ENCODE data around the gene PRMT1. TPM values are rescaled to one million over a fixed set of nuclear protein-coding genes. Genes with fewer than 3 reads are reported as not detected.
A peak's percentile ranks its signal among the peaks of the same experiment; 100 is the strongest.

The PRMT1 gene
- total and polyA plus RNA-seq, 2 donors from 2014 or later, result 119 to 131 TPM

DNA sequence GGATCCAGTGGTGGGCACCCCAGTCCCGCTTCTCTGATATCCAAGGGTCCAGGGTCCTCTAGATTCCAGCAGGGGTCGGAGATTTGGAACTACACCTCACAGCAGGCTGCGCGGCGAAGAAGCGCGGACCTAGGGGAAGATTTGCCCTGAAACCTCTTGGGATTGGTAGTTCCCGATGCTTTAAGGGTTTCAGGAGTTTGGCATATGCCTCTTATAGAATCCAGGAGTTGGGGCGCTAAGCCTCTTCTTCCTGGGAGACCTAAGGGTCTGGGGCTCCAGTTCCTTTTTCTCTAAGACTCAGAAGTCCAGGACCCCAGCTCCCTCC is 11.0 kb upstream of the PRMT1 start:
- Histone ChIP-seq H3K4me1 (ENCODE audit: control insufficient read depth in 2 of 3, insufficient read depth in 2 of 3, low read depth in 1 of 3, low read length in 3 of 3) (peaks cover 0 to 13% (median 11%) of the 10 kb centered on the region in 3 donors), H3K27me3 (ENCODE audit: control insufficient read depth, insufficient read depth, low read length) (no peaks in the 10 kb centered on the region), H3K4me3 (ENCODE audit: low read length in 3 of 3) (peak overlapping the region; percentile 65 to 98 (median 86)), H3K27ac (ENCODE audit: low read depth in 2 of 2, low read length in 2 of 2) (peak overlapping the region in 1 of 2 donors; percentile 88), H3K36me3 (ENCODE audit: control insufficient read depth in 2 of 3, insufficient read depth in 3 of 3, low read length in 3 of 3) (peaks cover 0 to 15% (median 2%) of the 10 kb centered on the region in 3 donors), H3K9ac (ENCODE audit: low read length in 3 of 3) (peak overlapping the region; percentile 37 to 60 (median 50)), H3K9me3 (ENCODE audit: control insufficient read depth in 2 of 3, insufficient read depth in 1 of 3, low read length in 3 of 3) (no peaks in the 10 kb centered on the region)
- DNase-seq (no peak), FAIRE-seq (no peak)
- TF ChIP-seq, protein P1, sequence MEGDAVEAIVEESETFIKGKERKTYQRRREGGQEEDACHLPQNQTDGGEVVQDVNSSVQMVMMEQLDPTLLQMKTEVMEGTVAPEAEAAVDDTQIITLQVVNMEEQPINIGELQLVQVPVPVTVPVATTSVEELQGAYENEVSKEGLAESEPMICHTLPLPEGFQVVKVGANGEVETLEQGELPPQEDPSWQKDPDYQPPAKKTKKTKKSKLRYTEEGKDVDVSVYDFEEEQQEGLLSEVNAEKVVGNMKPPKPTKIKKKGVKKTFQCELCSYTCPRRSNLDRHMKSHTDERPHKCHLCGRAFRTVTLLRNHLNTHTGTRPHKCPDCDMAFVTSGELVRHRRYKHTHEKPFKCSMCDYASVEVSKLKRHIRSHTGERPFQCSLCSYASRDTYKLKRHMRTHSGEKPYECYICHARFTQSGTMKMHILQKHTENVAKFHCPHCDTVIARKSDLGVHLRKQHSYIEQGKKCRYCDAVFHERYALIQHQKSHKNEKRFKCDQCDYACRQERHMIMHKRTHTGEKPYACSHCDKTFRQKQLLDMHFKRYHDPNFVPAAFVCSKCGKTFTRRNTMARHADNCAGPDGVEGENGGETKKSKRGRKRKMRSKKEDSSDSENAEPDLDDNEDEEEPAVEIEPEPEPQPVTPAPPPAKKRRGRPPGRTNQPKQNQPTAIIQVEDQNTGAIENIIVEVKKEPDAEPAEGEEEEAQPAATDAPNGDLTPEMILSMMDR (IDR thresholded peaks at IDR 0.05; ENCODE audit: borderline replicate concordance, extremely low read depth, insufficient read depth), result no peak
- intact Hi-C loops (cut with DNase I), result no loop called here

DNA sequence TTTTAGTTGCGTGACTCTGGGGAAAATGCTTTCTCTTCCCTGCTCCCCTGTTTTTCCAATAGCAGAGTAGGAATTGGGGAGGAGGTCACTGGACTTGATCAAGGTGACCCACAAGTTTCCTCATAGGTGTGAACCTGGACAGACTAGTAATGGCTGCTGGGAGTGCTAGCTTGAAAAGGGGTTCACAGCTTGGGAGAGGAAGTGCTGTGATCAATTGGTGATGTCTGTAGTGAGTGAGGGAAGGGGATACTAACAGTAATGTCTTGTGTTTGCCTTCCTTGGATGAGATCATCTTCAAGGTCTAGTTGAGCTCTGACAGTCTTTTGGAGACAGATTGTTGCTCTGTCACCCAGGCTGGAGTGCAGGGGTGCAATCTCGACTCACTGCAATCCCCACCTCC is 9.6 kb upstream of the PRMT1 start:
- H3K9me3 ChIP-seq (ENCODE audit: control insufficient read depth in 2 of 3, insufficient read depth in 1 of 3, low read length in 3 of 3), result no peaks in the 10 kb centered on the region
- no peak overlapping the region for H3K9ac ChIP-seq (ENCODE audit: low read length in 3 of 3)
- H3K27ac ChIP-seq (ENCODE audit: low read depth in 2 of 2, low read length in 2 of 2), result no peak overlapping the region
- intact Hi-C loops (cut with DNase I), result no loop called here
- H3K27me3 ChIP-seq (ENCODE audit: control insufficient read depth, insufficient read depth, low read length), result no peaks in the 10 kb centered on the region
- no peak for DNase-seq
- H3K4me1 ChIP-seq (ENCODE audit: control insufficient read depth in 2 of 3, insufficient read depth in 2 of 3, low read depth in 1 of 3, low read length in 3 of 3), result peaks cover 0 to 18% (median 11%) of the 10 kb centered on the region in 3 donors
- no peak for FAIRE-seq
- peaks cover 0 to 3% (median 0%) of the 10 kb centered on the region in 3 donors for H3K36me3 ChIP-seq (ENCODE audit: control insufficient read depth in 2 of 3, insufficient read depth in 3 of 3, low read length in 3 of 3)
- TF ChIP-seq, protein P1 (IDR thresholded peaks at IDR 0.05; ENCODE audit: borderline replicate concordance, extremely low read depth, insufficient read depth), result no peak
- no peak overlapping the region for H3K4me3 ChIP-seq (ENCODE audit: low read length in 3 of 3)

GRCh38 chr19:49669516-49669915 is 7.6 kb upstream of the PRMT1 start:
- H3K9me3 ChIP-seq (ENCODE audit: control insufficient read depth in 2 of 3, insufficient read depth in 1 of 3, low read length in 3 of 3), result no peaks in the 10 kb centered on the region
- TF ChIP-seq, protein P1 (IDR thresholded peaks at IDR 0.05; ENCODE audit: borderline replicate concordance, extremely low read depth, insufficient read depth), result no peak
- no peak overlapping the region for H3K27ac ChIP-seq (ENCODE audit: low read depth in 2 of 2, low read length in 2 of 2)
- DNase-seq (no peak), FAIRE-seq (no peak)
- intact Hi-C loops (cut with DNase I), result no loop called here
- H3K36me3 ChIP-seq (ENCODE audit: control insufficient read depth in 2 of 3, insufficient read depth in 3 of 3, low read length in 3 of 3), result no peaks in the 10 kb centered on the region
- no peak overlapping the region for H3K4me3 ChIP-seq (ENCODE audit: low read length in 3 of 3)
- H3K4me1 ChIP-seq (ENCODE audit: control insufficient read depth in 2 of 3, insufficient read depth in 2 of 3, low read depth in 1 of 3, low read length in 3 of 3), result peaks cover 0 to 14% (median 5%) of the 10 kb centered on the region in 3 donors
- H3K9ac ChIP-seq (ENCODE audit: low read length in 3 of 3), result no peak overlapping the region
- no peaks in the 10 kb centered on the region for H3K27me3 ChIP-seq (ENCODE audit: control insufficient read depth, insufficient read depth, low read length)

Data from kidney (tissue), 14 donors.